Measurements from ENCODE around the gene NRXN3. TPM values are rescaled to one million over a fixed set of nuclear protein-coding genes. Genes with fewer than 3 reads are reported as not detected.

Gene NRXN3
- total and polyA plus RNA-seq, 2 experiments from 2014 or later: 5.7 to 7.1 TPM

DNA sequence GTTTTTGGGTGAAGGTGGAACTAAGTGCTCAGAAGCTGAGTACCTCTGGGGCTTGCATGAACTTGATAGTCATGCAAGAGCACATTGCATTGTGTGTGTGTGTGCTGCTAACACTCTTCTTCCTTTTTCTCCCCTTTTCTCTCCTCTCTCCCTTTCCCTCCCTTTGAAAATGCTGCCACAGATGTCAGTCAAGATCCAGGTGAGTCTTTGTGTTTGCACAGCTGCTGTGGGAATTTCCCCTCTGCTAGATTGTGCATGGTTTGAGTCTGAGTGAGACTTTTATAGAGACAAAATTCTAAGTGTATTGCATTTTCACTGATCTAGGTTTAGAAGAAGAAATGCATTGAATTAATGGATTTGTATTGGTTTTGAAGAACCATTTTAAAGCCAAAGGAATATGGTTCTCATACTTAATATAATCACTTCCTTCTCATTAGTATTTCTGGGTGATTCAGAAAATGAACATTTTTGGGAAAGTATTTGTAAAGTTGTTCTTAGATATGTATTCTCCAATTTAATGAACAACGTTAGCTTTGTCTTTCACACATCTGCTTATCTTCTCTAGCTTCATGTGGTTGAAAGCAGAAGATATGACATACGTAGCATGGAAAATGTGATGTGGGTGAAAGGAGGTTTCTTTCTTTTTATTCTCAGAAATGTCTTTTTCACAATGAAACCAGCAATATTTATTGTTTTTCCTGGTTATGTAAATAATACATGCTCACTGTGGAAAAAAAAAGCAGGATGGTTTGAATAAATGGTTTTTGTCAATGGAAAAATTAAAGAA, 108.5 kb downstream of the NRXN3 start:
- WGBS (ENCODE audit: low lambda C conversion rate, missing lambda C conversion rate): 75% methylated on average over 2 of the region's 2 CpGs
- H3K4me3 ChIP-seq: no peak overlapping the region
- no peak for DNase-seq (ENCODE audit: low spot score)
- no peak overlapping the region for H2AFZ ChIP-seq
- no peaks in the 10 kb centered on the region for H3K27me3 ChIP-seq
- no peaks in the 10 kb centered on the region for H3K9me3 ChIP-seq (ENCODE audit: low read depth)
- H3K27ac ChIP-seq: no peak overlapping the region
- H3K79me2 ChIP-seq: no peaks in the 10 kb centered on the region
- TF ChIP-seq EZH2 (IDR thresholded peaks at IDR 0.05; ENCODE audit: borderline replicate concordance) (no peak), EZH2phosphoT487 (IDR thresholded peaks at IDR 0.05; ENCODE audit: low read depth, severe bottlenecking, unreplicated experiment) (no peak)
- TF ChIP-seq, protein P1, sequence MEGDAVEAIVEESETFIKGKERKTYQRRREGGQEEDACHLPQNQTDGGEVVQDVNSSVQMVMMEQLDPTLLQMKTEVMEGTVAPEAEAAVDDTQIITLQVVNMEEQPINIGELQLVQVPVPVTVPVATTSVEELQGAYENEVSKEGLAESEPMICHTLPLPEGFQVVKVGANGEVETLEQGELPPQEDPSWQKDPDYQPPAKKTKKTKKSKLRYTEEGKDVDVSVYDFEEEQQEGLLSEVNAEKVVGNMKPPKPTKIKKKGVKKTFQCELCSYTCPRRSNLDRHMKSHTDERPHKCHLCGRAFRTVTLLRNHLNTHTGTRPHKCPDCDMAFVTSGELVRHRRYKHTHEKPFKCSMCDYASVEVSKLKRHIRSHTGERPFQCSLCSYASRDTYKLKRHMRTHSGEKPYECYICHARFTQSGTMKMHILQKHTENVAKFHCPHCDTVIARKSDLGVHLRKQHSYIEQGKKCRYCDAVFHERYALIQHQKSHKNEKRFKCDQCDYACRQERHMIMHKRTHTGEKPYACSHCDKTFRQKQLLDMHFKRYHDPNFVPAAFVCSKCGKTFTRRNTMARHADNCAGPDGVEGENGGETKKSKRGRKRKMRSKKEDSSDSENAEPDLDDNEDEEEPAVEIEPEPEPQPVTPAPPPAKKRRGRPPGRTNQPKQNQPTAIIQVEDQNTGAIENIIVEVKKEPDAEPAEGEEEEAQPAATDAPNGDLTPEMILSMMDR (IDR thresholded peaks at IDR 0.05; ENCODE audit: poor library complexity): no peak
- no peaks in the 10 kb centered on the region for H3K4me1 ChIP-seq (ENCODE audit: insufficient read depth)
- H3K9me2 ChIP-seq (replicated peaks; ENCODE audit: insufficient read depth): no peaks in the 10 kb centered on the region
- no peaks in the 10 kb centered on the region for H3K36me3 ChIP-seq (replicated peaks; ENCODE audit: insufficient read depth, low read depth)
- no peak overlapping the region for H3K4me2 ChIP-seq
- H4K20me1 ChIP-seq (ENCODE audit: insufficient read depth, poor library complexity, severe bottlenecking): no peaks in the 10 kb centered on the region

DNA sequence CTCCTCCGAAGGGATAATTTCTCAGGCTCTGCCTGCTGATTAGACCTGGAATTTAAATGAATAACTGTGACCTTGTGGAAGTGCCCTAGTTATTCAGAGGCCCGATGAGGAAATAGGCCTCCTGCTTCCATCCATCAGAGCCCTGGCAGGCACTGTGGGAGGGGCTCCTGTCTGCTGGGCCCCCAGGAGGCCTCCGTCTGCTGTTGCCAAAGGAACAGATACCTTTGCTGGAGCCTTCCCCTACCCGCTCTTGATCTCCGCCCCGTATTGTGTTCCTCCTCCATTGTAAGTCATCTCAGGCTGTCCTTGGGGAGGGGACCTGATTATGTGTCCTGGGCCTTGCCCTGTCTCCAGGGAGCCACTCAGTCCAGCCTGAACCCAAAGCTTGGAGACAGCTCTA, 112.3 kb downstream of the NRXN3 start:
- no peak for DNase-seq (ENCODE audit: low spot score)
- Histone ChIP-seq H3K79me2 (no peaks in the 10 kb centered on the region), H2AFZ (no peak overlapping the region), H3K4me1 (ENCODE audit: insufficient read depth) (no peaks in the 10 kb centered on the region), H3K27me3 (no peaks in the 10 kb centered on the region), H3K9me2 (replicated peaks; ENCODE audit: insufficient read depth) (no peaks in the 10 kb centered on the region), H3K4me2 (no peak overlapping the region), H3K27ac (no peak overlapping the region), H3K4me3 (no peak overlapping the region), H3K36me3 (replicated peaks; ENCODE audit: insufficient read depth, low read depth) (no peaks in the 10 kb centered on the region), H3K9me3 (ENCODE audit: low read depth) (no peaks in the 10 kb centered on the region), H4K20me1 (ENCODE audit: insufficient read depth, poor library complexity, severe bottlenecking) (no peaks in the 10 kb centered on the region)
- WGBS (ENCODE audit: low lambda C conversion rate, missing lambda C conversion rate): 64% methylated on average over 6 of the region's 6 CpGs
- TF ChIP-seq, protein P1 (IDR thresholded peaks at IDR 0.05; ENCODE audit: poor library complexity): no peak
- TF ChIP-seq EZH2phosphoT487 (IDR thresholded peaks at IDR 0.05; ENCODE audit: low read depth, severe bottlenecking, unreplicated experiment) (no peak), EZH2 (IDR thresholded peaks at IDR 0.05; ENCODE audit: borderline replicate concordance) (no peak)

DNA sequence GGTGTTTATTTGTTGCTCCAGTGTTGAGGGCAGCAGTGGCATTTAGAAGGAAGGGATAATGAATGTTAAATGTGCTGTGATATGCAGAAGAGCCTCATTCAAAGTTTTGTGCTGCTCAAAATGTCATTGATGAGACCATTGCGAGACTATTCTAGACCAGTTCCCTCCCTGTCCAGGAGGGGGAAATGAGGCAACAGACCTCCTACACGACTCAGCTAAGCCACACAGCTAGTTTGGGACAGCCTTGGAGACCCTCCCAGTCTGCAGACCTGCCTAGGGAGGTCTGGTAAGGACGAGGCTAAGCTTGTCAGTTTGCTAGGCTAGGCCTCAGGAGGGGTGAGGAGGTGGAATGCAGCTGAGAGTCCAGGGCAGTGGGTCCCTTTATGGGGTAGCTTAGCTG, 116.0 kb downstream of the NRXN3 start:
- H3K9me3 ChIP-seq (ENCODE audit: low read depth): no peaks in the 10 kb centered on the region
- 61% methylated on average over 3 of the region's 3 CpGs for WGBS (ENCODE audit: low lambda C conversion rate, missing lambda C conversion rate)
- no peak overlapping the region for H3K4me2 ChIP-seq
- no peaks in the 10 kb centered on the region for H3K36me3 ChIP-seq (replicated peaks; ENCODE audit: insufficient read depth, low read depth)
- TF ChIP-seq EZH2phosphoT487 (IDR thresholded peaks at IDR 0.05; ENCODE audit: low read depth, severe bottlenecking, unreplicated experiment) (no peak), EZH2 (IDR thresholded peaks at IDR 0.05; ENCODE audit: borderline replicate concordance) (no peak)
- TF ChIP-seq, protein P1 (IDR thresholded peaks at IDR 0.05; ENCODE audit: poor library complexity): no peak
- no peak overlapping the region for H3K4me3 ChIP-seq
- H4K20me1 ChIP-seq (ENCODE audit: insufficient read depth, poor library complexity, severe bottlenecking): no peaks in the 10 kb centered on the region
- no peak overlapping the region for H2AFZ ChIP-seq
- no peaks in the 10 kb centered on the region for H3K79me2 ChIP-seq
- H3K4me1 ChIP-seq (ENCODE audit: insufficient read depth): no peaks in the 10 kb centered on the region
- DNase-seq (ENCODE audit: low spot score): no peak
- H3K27me3 ChIP-seq: no peaks in the 10 kb centered on the region
- H3K9me2 ChIP-seq (replicated peaks; ENCODE audit: insufficient read depth): no peaks in the 10 kb centered on the region
- no peak overlapping the region for H3K27ac ChIP-seq
